GM21515 (cell line): Measurements from ENCODE around the gene TEF.
A peak's percentile ranks its signal among the peaks of the same experiment; 100 is the strongest.
"Not testable (repeated sequence)": the region's sequence is repeated elsewhere in the genome, so short reads cannot be mapped to it uniquely, and the experiment has no call there.

Experiments
- ATAC-seq: cut with Tn5 transposase; IDR thresholded peaks from one replicate; pipeline ENCODE4 v1.9.1; 2021; ENCODE audit not compliant: unreplicated experiment

The TEF gene

GRCh38 chr22:41380993-41381328 is 781 bp upstream of the TEF start:
- ATAC-seq, result peak; percentile 33

- ATAC-seq, result peak; percentile 23
These were observed 396 bp downstream of the TEF start for GRCh38 chr22:41382098-41382578.

GRCh38 chr22:41382610-41383009 is 868 bp downstream of the TEF start:
- ATAC-seq, result no peak

GRCh38 chr22:41383085-41383484 is 1.3 kb downstream of the TEF start:
- ATAC-seq, result no peak

- no peak for ATAC-seq
These were observed 2.4 kb downstream of the TEF start for GRCh38 chr22:41384128-41384527.

GRCh38 chr22:41387341-41387740 is 5.6 kb downstream of the TEF start:
- ATAC-seq, result no peak

GRCh38 chr22:41394012-41394356 is 12.2 kb downstream of the TEF start:
- ATAC-seq, result no peak

GRCh38 chr22:41395531-41396240 is 13.9 kb downstream of the TEF start:
- no peak for ATAC-seq

GRCh38 chr22:41397143-41397811 is 15.5 kb downstream of the TEF start:
- ATAC-seq, result no peak

- no peak for ATAC-seq
These were observed 17.2 kb downstream of the TEF start for GRCh38 chr22:41398921-41399320.

- ATAC-seq, result no peak
These were observed 20.3 kb downstream of the TEF start for GRCh38 chr22:41401781-41402648.

GRCh38 chr22:41402851-41403250 is 21.1 kb downstream of the TEF start:
- ATAC-seq, result not testable (repeated sequence)

GRCh38 chr22:41403532-41404318 is 22.0 kb downstream of the TEF start:
- peak; percentile 64 for ATAC-seq

GRCh38 chr22:41405588-41405987 is 23.8 kb downstream of the TEF start:
- no peak for ATAC-seq

- no peak for ATAC-seq
These were observed 24.7 kb downstream of the TEF start for GRCh38 chr22:41406410-41406809.

GRCh38 chr22:41407433-41407832 is 25.7 kb downstream of the TEF start:
- ATAC-seq, result no peak

GRCh38 chr22:41408665-41409064 is 26.9 kb downstream of the TEF start:
- ATAC-seq, result no peak

GRCh38 chr22:41410311-41410751 is 28.6 kb downstream of the TEF start:
- no peak for ATAC-seq

GRCh38 chr22:41411021-41411851 is 29.5 kb downstream of the TEF start:
- ATAC-seq, result no peak

GRCh38 chr22:41415554-41415953 is 33.8 kb downstream of the TEF start:
- ATAC-seq, result no peak
